ENCODE measurements around the gene ALK. TPM values are rescaled to one million over a fixed set of nuclear protein-coding genes. Genes with fewer than 3 reads are reported as not detected.

Gene ALK
- total and polyA plus RNA-seq, 2 experiments from 2014 or later = 0.35 TPM; not detected in 1

- H3K4me3 ChIP-seq = no peak overlapping the region
- peaks cover 4% of the 10 kb centered on the region; the same call in 1 of the 2 replicates for H3K4me1 ChIP-seq (ENCODE audit: insufficient read depth)
- H3K79me2 ChIP-seq (replicated peaks; ENCODE audit: insufficient read depth) = no peaks in the 10 kb centered on the region
- no peak overlapping the region for H3K4me2 ChIP-seq
- no peak overlapping the region for H3K27ac ChIP-seq (ENCODE audit: low read depth)
- ATAC-seq = 0 out of 3 replicates have a peak, but pooled peaks have one; percentile 25
- no peaks in the 10 kb centered on the region for H3K36me3 Mint-ChIP-seq (ENCODE audit: low read depth)
- H3K27ac Mint-ChIP-seq = no peak overlapping the region
- no peaks in the 10 kb centered on the region for H3F3A ChIP-seq (replicated peaks; ENCODE audit: low read depth)
- TF ChIP-seq REST (IDR thresholded peaks at IDR 0.05; ENCODE audit: unreplicated experiment) = no peak
- TF ChIP-seq POLR2AphosphoS5 (IDR thresholded peaks at IDR 0.05; ENCODE audit: low read depth) = no peak
- TF ChIP-seq STAT1 (IDR thresholded peaks at IDR 0.05; ENCODE audit: unreplicated experiment) = no peak
- TF ChIP-seq CTCF (conservative IDR thresholded peaks at IDR 0.05; ENCODE audit: low read depth in 2 of 2) = no peak
- TF ChIP-seq JUNB (IDR thresholded peaks at IDR 0.05; ENCODE audit: unreplicated experiment) = no peak
- TF ChIP-seq CREB1 (CRISPR knock-in tag; IDR thresholded peaks at IDR 0.05; ENCODE audit: low read depth) = no peak
- TF ChIP-seq EZH2 (IDR thresholded peaks at IDR 0.05; ENCODE audit: low read depth, unreplicated experiment) = no peak
- no peak for TF ChIP-seq NANOG (IDR thresholded peaks at IDR 0.05; ENCODE audit: borderline replicate concordance)
- TF ChIP-seq EZH2phosphoT487 (IDR thresholded peaks at IDR 0.05; ENCODE audit: unreplicated experiment) = no peak
- peaks cover 21% of the 10 kb centered on the region for H3K4me1 Mint-ChIP-seq
- H3K36me3 ChIP-seq (ENCODE audit: insufficient read depth) = no peaks in the 10 kb centered on the region
- no peaks in the 10 kb centered on the region for H4K20me1 ChIP-seq (replicated peaks; ENCODE audit: insufficient read depth)
- H3K9me3 Mint-ChIP-seq = no peaks in the 10 kb centered on the region; the same call in 2 of the 3 replicates
- no peaks in the 10 kb centered on the region for H3K9me2 ChIP-seq (ENCODE audit: insufficient read depth)
- no peak overlapping the region for H3K4me3 Mint-ChIP-seq
- H3K27me3 Mint-ChIP-seq (ENCODE audit: insufficient read depth, low read depth, poor library complexity) = peaks cover 4% of the 10 kb centered on the region
- H3K27me3 ChIP-seq (ENCODE audit: insufficient read depth) = no peaks in the 10 kb centered on the region
- no peak overlapping the region for H2AFZ ChIP-seq
- DNase-seq (ENCODE audit: low spot score) = no peak
Measured at GRCh38 chr2:29334706-29335105, 586.7 kb downstream of the ALK start.

- Histone ChIP-seq H3K36me3 (ENCODE audit: insufficient read depth) (no peaks in the 10 kb centered on the region), H3K79me2 (replicated peaks; ENCODE audit: insufficient read depth) (no peaks in the 10 kb centered on the region), H4K20me1 (replicated peaks; ENCODE audit: insufficient read depth) (no peaks in the 10 kb centered on the region), H3K27me3 (ENCODE audit: insufficient read depth) (no peaks in the 10 kb centered on the region), H2AFZ (no peak overlapping the region), H3K27ac (ENCODE audit: low read depth) (no peak overlapping the region), H3K9me2 (ENCODE audit: insufficient read depth) (0 out of 2 replicates have a peak, but pooled peaks cover 4% of the 10 kb centered on the region), H3K4me1 (ENCODE audit: insufficient read depth) (peaks cover 4% of the 10 kb centered on the region; the same call in 1 of the 2 replicates), H3K4me3 (no peak overlapping the region), H3K4me2 (no peak overlapping the region), H3F3A (replicated peaks; ENCODE audit: low read depth) (no peaks in the 10 kb centered on the region)
- no peak overlapping the region for H3K4me3 Mint-ChIP-seq
- H3K27ac Mint-ChIP-seq = no peak overlapping the region
- H3K4me1 Mint-ChIP-seq = peaks cover 21% of the 10 kb centered on the region
- no peak for ATAC-seq
- peaks cover 4% of the 10 kb centered on the region for H3K27me3 Mint-ChIP-seq (ENCODE audit: insufficient read depth, low read depth, poor library complexity)
- H3K36me3 Mint-ChIP-seq (ENCODE audit: low read depth) = no peaks in the 10 kb centered on the region
- no peaks in the 10 kb centered on the region; the same call in 2 of the 3 replicates for H3K9me3 Mint-ChIP-seq
- DNase-seq (ENCODE audit: low spot score) = no peak
- TF ChIP-seq STAT1 (IDR thresholded peaks at IDR 0.05; ENCODE audit: unreplicated experiment) (no peak), EZH2 (IDR thresholded peaks at IDR 0.05; ENCODE audit: low read depth, unreplicated experiment) (no peak), ETS1 (IDR thresholded peaks at IDR 0.05) (no peak), ZNF331 (CRISPR knock-in tag; IDR thresholded peaks at IDR 0.05; ENCODE audit: low read depth) (no peak), ZNF114 (CRISPR knock-in tag; IDR thresholded peaks at IDR 0.05) (no peak), NANOG (IDR thresholded peaks at IDR 0.05; ENCODE audit: borderline replicate concordance) (no peak), REST (IDR thresholded peaks at IDR 0.05; ENCODE audit: unreplicated experiment) (no peak), CREB1 (CRISPR knock-in tag; IDR thresholded peaks at IDR 0.05; ENCODE audit: low read depth) (no peak), POLR2AphosphoS5 (IDR thresholded peaks at IDR 0.05; ENCODE audit: low read depth) (no peak)
Measured at GRCh38 chr2:29332540-29332939, 588.8 kb downstream of the ALK start.
